ENCODE measurements around the gene GMEB2.
"Not testable (repeated sequence)": the region's sequence is repeated elsewhere in the genome, so short reads cannot be mapped to it uniquely, and the experiment has no call there.

GMEB2 gene

DNA sequence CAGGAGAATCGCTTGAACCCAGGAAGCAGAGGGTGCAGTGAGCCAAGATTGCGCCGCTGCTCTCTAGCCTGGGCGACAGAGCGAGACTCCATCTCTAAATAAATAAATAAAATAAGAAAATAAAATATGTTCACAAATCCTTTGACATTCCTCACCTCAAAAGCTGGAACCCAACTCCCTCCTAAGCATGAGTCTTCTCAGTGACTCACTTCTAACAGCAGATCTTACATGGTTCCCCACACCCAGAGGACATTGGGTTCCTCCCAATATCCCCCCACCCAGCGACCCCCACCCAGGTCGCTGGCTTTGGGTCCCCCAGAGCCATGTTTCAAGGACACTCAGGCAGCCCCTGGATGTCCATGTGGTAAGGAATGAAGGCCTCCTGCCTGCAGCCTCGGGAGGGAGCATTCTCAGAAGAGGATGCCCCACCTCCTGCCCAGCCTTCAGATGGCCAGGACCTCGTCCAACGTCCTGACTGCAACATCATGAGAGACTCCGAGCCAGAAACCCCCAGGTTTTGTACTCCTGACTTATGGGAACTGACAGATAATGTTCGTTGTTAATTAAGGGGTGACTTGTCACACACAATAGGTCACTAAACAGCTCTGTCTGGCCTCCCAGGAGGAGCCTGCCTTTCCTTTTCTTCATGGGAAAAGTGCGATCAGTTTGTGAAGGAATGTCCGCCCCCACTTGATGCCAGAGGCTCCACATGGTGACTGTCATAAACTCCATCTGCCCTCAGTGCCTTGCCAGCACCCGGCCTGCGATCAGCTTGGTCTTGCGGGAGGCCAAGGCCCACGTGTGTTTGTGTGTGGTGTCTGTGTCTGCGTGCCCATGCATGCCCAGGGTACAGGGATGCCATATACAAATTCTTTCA lies 10.1 kb upstream of the GMEB2 start:
- DNase-seq = no peak

DNA sequence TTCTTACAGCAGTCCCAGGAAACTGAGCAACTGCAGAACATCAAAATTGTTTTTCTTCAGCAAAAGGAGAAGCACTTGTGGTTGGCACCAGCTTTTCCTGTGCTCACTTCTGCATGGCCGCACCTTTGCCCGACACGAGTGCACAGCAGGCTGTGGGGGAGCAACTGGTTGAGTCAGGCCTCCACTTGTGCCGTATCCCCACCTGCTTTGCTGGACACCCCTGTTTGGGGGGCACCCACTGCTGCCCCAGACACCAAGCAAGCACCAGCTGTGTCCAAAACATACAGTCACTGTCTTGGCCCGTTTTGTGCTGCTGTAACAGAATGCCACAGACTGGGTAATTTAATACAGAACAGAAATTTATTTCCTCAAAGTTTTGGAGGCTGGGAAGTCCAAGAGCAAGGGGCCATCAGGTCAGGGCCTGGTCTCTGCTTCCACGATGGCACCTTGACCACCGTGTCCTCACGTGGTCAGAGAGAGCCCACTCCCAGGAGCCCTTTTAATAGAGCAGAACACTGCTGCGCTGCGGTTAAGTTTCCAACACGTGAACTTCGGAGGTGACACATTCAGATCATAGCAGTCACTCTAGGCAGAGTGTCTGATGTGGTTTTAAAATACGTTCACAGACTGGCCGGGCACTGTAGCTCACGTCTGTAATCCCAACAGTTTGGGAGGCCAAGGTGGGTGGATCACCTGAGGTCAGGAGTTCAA lies 8.7 kb upstream of the GMEB2 start:
- DNase-seq = no peak

DNA sequence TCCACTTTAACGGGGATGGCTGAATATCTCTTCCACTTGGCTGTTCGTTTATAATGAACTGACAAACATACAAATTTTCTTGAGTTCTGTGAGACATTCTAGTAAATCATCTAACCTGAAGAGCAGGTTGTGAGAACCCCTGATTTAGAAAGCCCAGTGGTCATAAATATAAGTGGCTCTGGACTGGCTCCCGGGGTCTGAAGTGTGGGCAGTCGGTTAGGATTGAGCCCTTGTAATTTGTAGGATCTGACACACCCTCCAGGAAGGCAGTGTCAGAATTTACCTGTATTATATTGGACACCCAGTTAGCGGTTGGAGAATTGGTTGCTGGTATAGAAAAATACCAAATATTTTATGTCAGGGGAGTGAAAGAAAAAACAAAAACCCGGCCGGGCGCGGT lies 6.8 kb upstream of the GMEB2 start:
- no peak for DNase-seq

GRCh38 chr20:63631426-63631825 lies 4.5 kb upstream of the GMEB2 start:
- not testable (repeated sequence) for DNase-seq

DNA sequence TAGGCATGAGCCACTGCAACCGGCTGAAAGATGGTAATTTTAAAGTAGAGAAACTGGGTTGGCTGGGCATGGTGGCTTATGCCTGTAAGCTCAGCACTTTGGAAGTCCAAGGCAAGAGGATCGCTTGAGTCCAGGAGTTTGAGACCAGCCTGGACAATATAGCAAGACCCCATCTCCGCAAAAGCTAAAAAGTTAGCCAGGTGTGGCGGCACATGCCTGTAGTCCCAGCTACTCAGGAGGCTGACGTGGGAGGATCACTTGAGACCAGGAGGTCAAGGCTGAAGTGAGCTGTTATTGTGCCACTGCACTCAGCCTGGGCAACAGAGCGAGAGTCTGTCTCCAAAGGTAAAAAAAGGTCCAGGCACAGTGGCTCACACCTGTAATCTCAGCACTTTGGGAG lies 4.1 kb upstream of the GMEB2 start:
- DNase-seq = not testable (repeated sequence)

DNA sequence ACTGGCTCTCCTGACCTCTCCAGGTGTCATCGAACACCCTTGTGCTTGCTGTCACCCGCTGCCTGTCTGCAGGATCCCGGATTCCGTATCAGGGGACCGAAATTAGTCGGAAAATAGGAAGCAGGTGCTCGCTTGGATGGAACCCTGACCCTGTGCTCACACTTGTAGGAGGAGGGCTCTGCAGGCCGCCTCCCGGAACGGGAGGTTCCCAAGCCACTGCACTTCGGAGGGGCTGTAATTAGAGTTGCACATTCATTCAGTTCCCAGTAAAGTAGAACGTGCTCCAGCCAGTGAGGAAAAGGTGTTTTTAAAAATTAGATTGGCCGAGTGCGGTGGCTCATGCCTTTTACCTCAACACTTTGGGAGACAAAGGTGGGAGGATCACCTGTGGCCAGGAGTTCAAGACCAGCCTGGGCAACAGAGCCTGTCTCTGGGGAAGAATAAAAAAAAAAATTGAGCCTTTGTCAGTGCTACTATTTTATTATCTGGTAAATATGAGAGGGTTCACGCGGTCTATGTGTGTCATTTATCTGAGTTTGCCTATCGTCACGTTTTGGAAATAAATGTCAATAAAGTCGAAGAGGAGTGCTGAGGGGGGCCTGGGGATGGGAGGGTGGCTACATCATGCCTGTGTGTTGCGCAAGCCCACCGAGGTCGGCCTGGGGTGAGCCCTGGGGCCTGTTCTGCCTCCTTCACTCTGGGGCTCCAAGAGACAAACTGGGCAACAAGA lies 1.5 kb upstream of the GMEB2 start:
- peak; percentile 39 for DNase-seq

- DNase-seq = no peak
Observed at GRCh38 chr20:63627751-63628245, 897 bp upstream of the GMEB2 start.

- DNase-seq = peak; percentile 71
Observed at GRCh38 chr20:63627129-63627750, 339 bp upstream of the GMEB2 start.

- no peak for DNase-seq
Observed at GRCh38 chr20:63625771-63626423, 1.0 kb downstream of the GMEB2 start.

GRCh38 chr20:63624486-63624885 lies 2.4 kb downstream of the GMEB2 start:
- no peak for DNase-seq

- DNase-seq = no peak
Observed at GRCh38 chr20:63622732-63623131, 4.2 kb downstream of the GMEB2 start.

- no peak for DNase-seq
Observed at GRCh38 chr20:63622096-63622495, 4.8 kb downstream of the GMEB2 start.

DNA sequence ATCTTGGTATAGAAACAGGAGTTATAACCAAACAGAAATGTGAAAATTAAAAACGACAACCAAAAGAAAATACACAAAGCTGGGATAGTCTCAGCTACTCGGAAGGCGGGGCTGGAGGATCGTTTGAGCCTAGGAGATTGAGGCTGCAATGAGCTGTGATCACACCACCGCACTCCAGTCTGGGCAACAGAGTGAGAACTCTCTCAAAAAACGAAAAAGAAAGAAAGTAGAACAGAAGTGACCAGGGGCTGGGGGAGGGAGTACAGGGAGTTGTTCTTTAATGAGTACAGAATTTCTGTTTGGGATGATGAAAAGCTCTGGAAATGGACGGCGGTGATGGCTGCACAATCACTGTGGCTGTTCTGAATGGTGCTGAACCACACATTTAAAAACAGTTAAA lies 5.9 kb downstream of the GMEB2 start:
- no peak for DNase-seq

DNA sequence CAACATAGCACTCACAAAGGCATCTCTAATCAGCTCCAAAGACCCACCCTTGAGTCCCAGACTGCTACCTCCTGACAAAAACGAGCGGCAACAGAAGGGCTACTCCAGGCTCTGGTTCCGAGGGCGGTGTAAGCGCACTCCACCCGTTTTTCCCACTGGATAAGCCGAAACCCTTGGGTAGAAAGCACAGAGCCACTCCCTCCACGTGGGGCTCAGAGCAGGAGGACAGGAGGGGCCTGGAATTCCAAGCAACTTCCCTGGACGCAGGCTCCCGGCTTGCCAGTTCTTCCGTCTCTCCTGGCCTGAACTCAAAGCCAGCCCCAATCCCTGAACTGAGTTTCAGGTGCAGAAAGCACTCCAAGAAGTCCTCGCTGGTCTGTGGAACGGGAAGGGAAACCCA lies 7.4 kb downstream of the GMEB2 start:
- no peak for DNase-seq

- no peak for DNase-seq
Observed at GRCh38 chr20:63619086-63619485, 7.8 kb downstream of the GMEB2 start.

GRCh38 chr20:63618291-63618980 lies 8.5 kb downstream of the GMEB2 start:
- DNase-seq = no peak

- DNase-seq = no peak
Observed at GRCh38 chr20:63617876-63618265, 9.0 kb downstream of the GMEB2 start.

- no peak for DNase-seq
Observed at GRCh38 chr20:63617092-63617875, 9.6 kb downstream of the GMEB2 start.

DNA sequence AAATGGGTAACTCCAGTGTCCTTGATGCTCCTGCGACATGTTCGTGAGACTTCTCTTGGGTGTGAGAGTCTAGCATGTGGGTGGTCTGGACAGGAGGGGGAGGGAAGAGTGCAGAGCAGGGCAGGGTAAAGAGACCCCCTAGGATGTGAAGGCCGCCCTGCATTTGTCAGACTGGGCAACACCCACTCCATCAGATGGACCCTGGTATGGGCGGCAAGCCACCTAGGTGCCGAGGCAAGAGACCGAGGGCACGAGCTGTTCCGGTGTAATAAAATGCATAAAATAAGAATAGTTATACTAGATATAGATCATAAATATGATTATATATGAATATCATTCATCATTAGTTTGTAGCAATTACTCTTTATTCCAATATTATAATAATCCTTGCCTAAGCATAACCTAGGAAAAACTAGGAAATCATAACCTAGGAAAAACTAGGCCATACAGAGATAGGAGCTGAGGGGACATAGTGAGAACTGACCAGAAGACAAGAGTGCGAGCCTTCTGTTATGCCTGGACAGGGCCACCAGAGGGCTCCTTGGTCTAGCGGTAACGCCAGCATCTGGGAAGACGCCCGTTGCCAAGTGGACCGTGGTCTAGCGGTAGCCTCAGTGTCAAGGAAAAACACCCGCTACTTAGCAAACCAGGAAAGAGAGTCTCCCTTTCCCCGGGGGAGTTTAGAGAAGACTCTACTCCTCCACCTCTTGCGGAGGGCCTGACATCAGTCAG lies 12.9 kb downstream of the GMEB2 start:
- DNase-seq = not testable (repeated sequence)

- peak; percentile 81 for DNase-seq
Observed at GRCh38 chr20:63612276-63612931, 14.5 kb downstream of the GMEB2 start.
